Activated CD4-positive, alpha-beta memory T cell treated with anti-CD3 and anti-CD28 coated beads, Interleukin-2, amount 10 ng/mL, durations not matched to agents 7 days and 5 days (primary cell): ENCODE data around the gene GOLGA5. TPM values are rescaled to one million over a fixed set of nuclear protein-coding genes. Genes with fewer than 3 reads are reported as not detected.
A peak's percentile ranks its signal among the peaks of the same experiment; 100 is the strongest.
"Not testable (repeated sequence)": the region's sequence is repeated elsewhere in the genome, so short reads cannot be mapped to it uniquely, and the experiment has no call there.

Source experiments
- CTCF ChIA-PET: fragments of 350-600 bp; sonication (Branson Sonifier 250); formaldehyde crosslinking; loops from one replicate; lab custom pipeline; 2021; ENCODE audit warnings: antibody characterized with exemption, inconsistent platforms; lab: Charles Lee
- POLR2A ChIA-PET: fragments of 350-600 bp; sonication (Branson Sonifier 250); formaldehyde crosslinking; loops from one replicate; lab custom pipeline; 2021; ENCODE audit warnings: antibody characterized with exemption; lab: Charles Lee
- DNase-seq: peaks from one replicate; pipeline ENCODE4 v3.0.0-alpha.2; 2020
- H3K27ac Mint-ChIP-seq: one replicate; pipeline ENCODE4 v1.8.0; 2021; ENCODE audit warnings: mild to moderate bottlenecking, mixed read lengths
- H3K27me3 Mint-ChIP-seq: one replicate; pipeline ENCODE4 v1.8.0; 2021; ENCODE audit warnings: mixed read lengths
- H3K36me3 Mint-ChIP-seq: one replicate; pipeline ENCODE4 v1.8.0; 2021; ENCODE audit warnings: low read depth, mixed read lengths
- H3K4me1 Mint-ChIP-seq: one replicate; pipeline ENCODE4 v1.8.0; 2021; ENCODE audit warnings: mixed read lengths
- H3K4me3 Mint-ChIP-seq: one replicate; pipeline ENCODE4 v1.8.0; 2021; ENCODE audit warnings: mild to moderate bottlenecking, mixed read lengths
- H3K9me3 Mint-ChIP-seq: one replicate; pipeline ENCODE4 v1.8.0; 2021; ENCODE audit warnings: mixed read lengths
- total RNA-seq, 2 experiments: library from RNA; stranded (reverse); gene quantifications; one replicate each; pipeline ENCODE4 v1.2.3, GENCODE V29; 2021

GOLGA5 gene
- total RNA-seq, 2 experiments from 2014 or later: 22.2 to 24.0 TPM

GRCh38 chr14:92801917-92802316, 7.8 kb downstream of the GOLGA5 start:
- Mint-ChIP-seq H3K36me3 (peaks cover 55% of the 10 kb centered on the region), H3K27ac (no peak overlapping the region), H3K4me3 (no peak overlapping the region), H3K4me1 (peaks cover 41% of the 10 kb centered on the region), H3K27me3 (no peaks in the 10 kb centered on the region), H3K9me3 (no peaks in the 10 kb centered on the region)
- CTCF ChIA-PET: interaction anchor here (0.7 to 1.0 kb wide), 2 partner anchors 73 to 189 kb away, joined by 3 read pairs; no protein-coding TSS in a partner anchor
- no peak for DNase-seq
- POLR2A ChIA-PET: no interaction called here

GRCh38 chr14:92802678-92803077, 8.6 kb downstream of the GOLGA5 start:
- peaks cover 53% of the 10 kb centered on the region for H3K36me3 Mint-ChIP-seq
- POLR2A ChIA-PET: no interaction called here
- H3K4me1 Mint-ChIP-seq: peaks cover 36% of the 10 kb centered on the region
- H3K4me3 Mint-ChIP-seq: no peak overlapping the region
- DNase-seq: no peak
- H3K27ac Mint-ChIP-seq: no peak overlapping the region
- no peaks in the 10 kb centered on the region for H3K27me3 Mint-ChIP-seq
- no peaks in the 10 kb centered on the region for H3K9me3 Mint-ChIP-seq
- CTCF ChIA-PET: no interaction called here

GRCh38 chr14:92813201-92813600, 19.1 kb downstream of the GOLGA5 start:
- Mint-ChIP-seq H3K4me1 (no peaks in the 10 kb centered on the region), H3K27me3 (no peaks in the 10 kb centered on the region), H3K9me3 (no peaks in the 10 kb centered on the region), H3K4me3 (no peak overlapping the region), H3K36me3 (peaks cover 35% of the 10 kb centered on the region), H3K27ac (no peak overlapping the region)
- CTCF ChIA-PET: no interaction called here
- no peak for DNase-seq
- POLR2A ChIA-PET: no interaction called here

- Mint-ChIP-seq H3K27ac (no peak overlapping the region), H3K4me1 (no peaks in the 10 kb centered on the region), H3K27me3 (no peaks in the 10 kb centered on the region), H3K9me3 (no peaks in the 10 kb centered on the region), H3K4me3 (no peak overlapping the region), H3K36me3 (peaks cover 58% of the 10 kb centered on the region)
- CTCF ChIA-PET: no interaction called here
- POLR2A ChIA-PET: no interaction called here
- no peak for DNase-seq
Measured at GRCh38 chr14:92819011-92819597, 25.0 kb downstream of the GOLGA5 start.

- H3K36me3 Mint-ChIP-seq: peaks cover 60% of the 10 kb centered on the region
- DNase-seq, H3K27ac Mint-ChIP-seq, POLR2A ChIA-PET, H3K4me3 Mint-ChIP-seq, H3K9me3 Mint-ChIP-seq, H3K4me1 Mint-ChIP-seq, H3K27me3 Mint-ChIP-seq, CTCF ChIA-PET: not testable (repeated sequence)
Measured at GRCh38 chr14:92819680-92820535, 25.8 kb downstream of the GOLGA5 start.

GRCh38 chr14:92820536-92820840, 26.4 kb downstream of the GOLGA5 start:
- H3K36me3 Mint-ChIP-seq: peaks cover 57% of the 10 kb centered on the region
- CTCF ChIA-PET, DNase-seq, H3K4me3 Mint-ChIP-seq, POLR2A ChIA-PET, H3K9me3 Mint-ChIP-seq, H3K27me3 Mint-ChIP-seq, H3K4me1 Mint-ChIP-seq, H3K27ac Mint-ChIP-seq: not testable (repeated sequence)

- H3K9me3 Mint-ChIP-seq: no peaks in the 10 kb centered on the region
- CTCF ChIA-PET: no interaction called here
Measured at GRCh38 chr14:92830902-92831301, 36.8 kb downstream of the GOLGA5 start.

GRCh38 chr14:92832137-92832700, 38.1 kb downstream of the GOLGA5 start:
- Mint-ChIP-seq H3K4me1 (no peaks in the 10 kb centered on the region), H3K27ac (no peak overlapping the region), H3K9me3 (no peaks in the 10 kb centered on the region), H3K27me3 (no peaks in the 10 kb centered on the region), H3K36me3 (peaks cover 47% of the 10 kb centered on the region), H3K4me3 (no peak overlapping the region)
- POLR2A ChIA-PET: interaction anchor here (1.6 kb wide), 1 partner anchor 10 kb away, joined by 3 read pairs; no protein-coding TSS in a partner anchor
- no peak for DNase-seq
- CTCF ChIA-PET: no interaction called here

More at GRCh38 chr14:92830902-92831301, 36.8 kb downstream of the GOLGA5 start:
- DNase-seq: no peak
- H3K36me3 Mint-ChIP-seq: peaks cover 49% of the 10 kb centered on the region
- POLR2A ChIA-PET: no interaction called here
- H3K4me1 Mint-ChIP-seq: no peaks in the 10 kb centered on the region
- H3K27me3 Mint-ChIP-seq: no peaks in the 10 kb centered on the region
- H3K27ac Mint-ChIP-seq: no peak overlapping the region
- no peak overlapping the region for H3K4me3 Mint-ChIP-seq

- CTCF ChIA-PET: interaction anchor here (1.6 kb wide), 1 partner anchor 271 kb away, joined by 4 read pairs; no protein-coding TSS in a partner anchor
- POLR2A ChIA-PET: no interaction called here
- peaks cover 54% of the 10 kb centered on the region for H3K36me3 Mint-ChIP-seq
Measured at GRCh38 chr14:92841930-92842329, 47.8 kb downstream of the GOLGA5 start.

GRCh38 chr14:92844204-92844603, 50.1 kb downstream of the GOLGA5 start:
- POLR2A ChIA-PET: no interaction called here
- Mint-ChIP-seq H3K27ac (no peak overlapping the region), H3K36me3 (peaks cover 34% of the 10 kb centered on the region), H3K9me3 (peaks cover 3% of the 10 kb centered on the region), H3K4me3 (no peak overlapping the region), H3K4me1 (peaks cover 31% of the 10 kb centered on the region), H3K27me3 (no peaks in the 10 kb centered on the region)
- CTCF ChIA-PET: no interaction called here
- DNase-seq: no peak

More at GRCh38 chr14:92841930-92842329, 47.8 kb downstream of the GOLGA5 start:
- no peak for DNase-seq
- Mint-ChIP-seq H3K4me3 (no peak overlapping the region), H3K27me3 (no peaks in the 10 kb centered on the region), H3K27ac (peak overlapping the region; percentile 23), H3K4me1 (peaks cover 21% of the 10 kb centered on the region), H3K9me3 (peaks cover 3% of the 10 kb centered on the region)

- no peaks in the 10 kb centered on the region for H3K27me3 Mint-ChIP-seq
- peaks cover 5% of the 10 kb centered on the region for H3K9me3 Mint-ChIP-seq
- no peak overlapping the region for H3K4me3 Mint-ChIP-seq
- ChIA-PET POLR2A (interaction anchor here (1.2 kb wide), 1 partner anchor 51 kb away, joined by 3 read pairs; no protein-coding TSS in a partner anchor), CTCF (no interaction called here)
- DNase-seq: peak; percentile 41
- peak overlapping the region; percentile 19 for H3K27ac Mint-ChIP-seq
- peaks cover 40% of the 10 kb centered on the region for H3K4me1 Mint-ChIP-seq
- peaks cover 19% of the 10 kb centered on the region for H3K36me3 Mint-ChIP-seq
Measured at GRCh38 chr14:92846162-92846897, 52.2 kb downstream of the GOLGA5 start.

GRCh38 chr14:92847278-92847677, 53.2 kb downstream of the GOLGA5 start:
- H3K4me1 Mint-ChIP-seq: peaks cover 41% of the 10 kb centered on the region
- no peaks in the 10 kb centered on the region for H3K27me3 Mint-ChIP-seq
- no peak overlapping the region for H3K4me3 Mint-ChIP-seq
- peaks cover 7% of the 10 kb centered on the region for H3K9me3 Mint-ChIP-seq
- peaks cover 16% of the 10 kb centered on the region for H3K36me3 Mint-ChIP-seq
- POLR2A ChIA-PET: interaction anchor here (1.2 kb wide), 1 partner anchor 52 kb away, joined by 3 read pairs; no protein-coding TSS in a partner anchor
- peak overlapping the region; percentile 19 for H3K27ac Mint-ChIP-seq
- DNase-seq: no peak
- CTCF ChIA-PET: no interaction called here
